ENCODE results near the gene ZSWIM5.
"Not testable (repeated sequence)": the region's sequence is repeated elsewhere in the genome, so short reads cannot be mapped to it uniquely, and the experiment has no call there.

ZSWIM5 gene

DNA sequence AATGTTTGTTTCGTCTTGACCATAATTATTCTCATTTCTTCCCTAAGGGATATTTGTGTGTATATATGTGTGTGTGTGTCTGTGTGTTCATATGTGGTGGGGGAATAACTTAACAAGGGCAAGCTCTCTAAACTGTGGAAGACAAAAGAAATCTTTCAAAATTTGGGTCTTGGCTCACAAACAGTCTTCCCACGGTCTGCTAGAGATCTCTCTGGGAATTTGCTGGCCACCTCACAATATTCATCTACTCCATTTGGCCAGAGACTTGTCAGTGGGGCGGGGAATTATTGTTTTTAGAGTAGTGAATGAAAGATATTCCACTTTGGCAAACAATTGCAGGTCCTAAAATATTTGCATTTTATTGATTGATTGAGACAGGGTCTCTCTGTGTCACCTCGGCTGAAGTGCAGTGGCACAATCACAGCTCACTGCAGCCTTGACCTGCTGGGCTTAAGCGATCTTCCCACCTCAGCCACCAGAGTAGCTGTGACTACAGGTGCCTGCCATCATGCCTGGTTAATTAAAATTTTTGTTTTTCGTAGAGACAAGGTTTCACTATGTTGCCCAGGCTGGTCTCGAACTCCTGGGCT lies 212.0 kb downstream of the ZSWIM5 start:
- FAIRE-seq (no peak), DNase-seq (ENCODE audit: insufficient read length, low spot score) (no peak)
- TF ChIP-seq, protein P1, sequence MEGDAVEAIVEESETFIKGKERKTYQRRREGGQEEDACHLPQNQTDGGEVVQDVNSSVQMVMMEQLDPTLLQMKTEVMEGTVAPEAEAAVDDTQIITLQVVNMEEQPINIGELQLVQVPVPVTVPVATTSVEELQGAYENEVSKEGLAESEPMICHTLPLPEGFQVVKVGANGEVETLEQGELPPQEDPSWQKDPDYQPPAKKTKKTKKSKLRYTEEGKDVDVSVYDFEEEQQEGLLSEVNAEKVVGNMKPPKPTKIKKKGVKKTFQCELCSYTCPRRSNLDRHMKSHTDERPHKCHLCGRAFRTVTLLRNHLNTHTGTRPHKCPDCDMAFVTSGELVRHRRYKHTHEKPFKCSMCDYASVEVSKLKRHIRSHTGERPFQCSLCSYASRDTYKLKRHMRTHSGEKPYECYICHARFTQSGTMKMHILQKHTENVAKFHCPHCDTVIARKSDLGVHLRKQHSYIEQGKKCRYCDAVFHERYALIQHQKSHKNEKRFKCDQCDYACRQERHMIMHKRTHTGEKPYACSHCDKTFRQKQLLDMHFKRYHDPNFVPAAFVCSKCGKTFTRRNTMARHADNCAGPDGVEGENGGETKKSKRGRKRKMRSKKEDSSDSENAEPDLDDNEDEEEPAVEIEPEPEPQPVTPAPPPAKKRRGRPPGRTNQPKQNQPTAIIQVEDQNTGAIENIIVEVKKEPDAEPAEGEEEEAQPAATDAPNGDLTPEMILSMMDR (IDR thresholded peaks at IDR 0.05; ENCODE audit: insufficient read depth, missing control alignments), result no peak

GRCh38 chr1:44988531-44989156 lies 217.8 kb downstream of the ZSWIM5 start:
- DNase-seq (ENCODE audit: insufficient read length, low spot score) (no peak), FAIRE-seq (no peak)
- TF ChIP-seq, protein P1 (IDR thresholded peaks at IDR 0.05; ENCODE audit: insufficient read depth, missing control alignments), result no peak

- TF ChIP-seq, protein P1 (IDR thresholded peaks at IDR 0.05; ENCODE audit: insufficient read depth, missing control alignments), result no peak
- no peak for FAIRE-seq
- DNase-seq (ENCODE audit: insufficient read length, low spot score), result no peak
Measured at GRCh38 chr1:44985747-44986359, 220.6 kb downstream of the ZSWIM5 start.

DNA sequence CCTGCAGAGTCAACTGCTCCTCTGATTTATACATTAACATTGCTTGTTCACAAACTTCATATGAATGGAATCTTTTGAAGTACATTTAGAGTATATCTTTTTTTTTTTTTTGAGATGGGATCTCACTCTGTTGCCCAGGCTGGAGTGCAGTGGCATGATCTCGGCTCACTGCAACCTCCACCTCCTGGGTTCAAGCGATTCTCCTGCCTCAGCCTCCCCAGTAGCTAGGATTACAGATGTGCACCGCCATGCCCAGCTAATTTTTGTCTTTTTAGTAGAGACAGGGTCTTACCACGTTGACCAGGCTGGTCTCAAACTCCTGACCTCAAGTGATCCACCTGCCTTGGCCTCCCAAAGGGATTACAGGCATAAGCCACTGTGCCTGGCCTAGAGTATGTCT lies 229.0 kb downstream of the ZSWIM5 start:
- FAIRE-seq; DNase-seq (ENCODE audit: insufficient read length, low spot score): not testable (repeated sequence)

GRCh38 chr1:44976252-44976651 lies 230.2 kb downstream of the ZSWIM5 start:
- no peak for FAIRE-seq
- TF ChIP-seq, protein P1 (IDR thresholded peaks at IDR 0.05; ENCODE audit: insufficient read depth, missing control alignments), result no peak
- DNase-seq (ENCODE audit: insufficient read length, low spot score), result no peak

- FAIRE-seq, result no peak
- no peak for DNase-seq (ENCODE audit: insufficient read length, low spot score)
- TF ChIP-seq, protein P1 (IDR thresholded peaks at IDR 0.05; ENCODE audit: insufficient read depth, missing control alignments), result no peak
Measured at GRCh38 chr1:44973645-44974044, 232.8 kb downstream of the ZSWIM5 start.

GRCh38 chr1:44970317-44970716 lies 236.1 kb downstream of the ZSWIM5 start:
- no peak for DNase-seq (ENCODE audit: insufficient read length, low spot score)
- FAIRE-seq, result no peak
- TF ChIP-seq, protein P1 (IDR thresholded peaks at IDR 0.05; ENCODE audit: insufficient read depth, missing control alignments), result no peak

All from D721Med (cell line).